GM13976 (cell line): Measurements from ENCODE around the gene OOEP.

Experiments used
- DNase-seq: peaks from one replicate; pipeline ENCODE4 v3.0.0; 2012; ENCODE audit warnings: low spot score
- in situ Hi-C: fragments of 300-500 bp; cut with MboI; formaldehyde crosslinking; loops from one replicate; pipeline ENCODE4 v1.12.0; 2022; ENCODE audit warnings: low sequenced_read_pairs, mixed read lengths, inconsistent platforms; ENCODE audit not compliant: unreplicated experiment
- TF ChIP-seq, protein P1 (sequence below): IDR thresholded peaks from 2 replicates; pipeline ENCODE4 v1.5.1; 2012; ENCODE audit warnings: borderline replicate concordance, mild to moderate bottlenecking; ENCODE audit not compliant: insufficient read depth; ENCODE audit errors: extremely low read depth, missing control alignments, control extremely low read depth

Gene OOEP

DNA sequence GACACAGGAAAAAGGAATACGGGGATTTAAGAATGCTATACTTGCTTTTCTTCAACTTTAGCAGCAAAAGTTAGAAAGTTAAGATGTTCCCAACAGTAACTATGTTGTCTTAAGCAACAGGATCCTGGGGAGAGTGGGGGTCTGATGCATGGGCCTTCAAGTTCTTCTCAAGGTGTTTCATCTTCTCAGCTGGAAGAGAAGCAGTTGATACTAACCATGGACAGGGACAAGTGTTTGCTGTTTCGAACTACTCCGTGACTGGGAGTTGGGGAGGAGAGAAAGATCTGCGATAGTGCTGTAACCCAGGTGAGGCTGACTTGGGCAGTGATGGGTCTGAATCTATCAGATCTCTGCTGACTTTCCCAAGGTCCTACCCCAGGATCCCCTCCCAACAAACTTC lies 1.0 kb downstream of the OOEP start:
- DNase-seq = no peak
- in situ Hi-C loops = no loop called here
- TF ChIP-seq, protein P1, sequence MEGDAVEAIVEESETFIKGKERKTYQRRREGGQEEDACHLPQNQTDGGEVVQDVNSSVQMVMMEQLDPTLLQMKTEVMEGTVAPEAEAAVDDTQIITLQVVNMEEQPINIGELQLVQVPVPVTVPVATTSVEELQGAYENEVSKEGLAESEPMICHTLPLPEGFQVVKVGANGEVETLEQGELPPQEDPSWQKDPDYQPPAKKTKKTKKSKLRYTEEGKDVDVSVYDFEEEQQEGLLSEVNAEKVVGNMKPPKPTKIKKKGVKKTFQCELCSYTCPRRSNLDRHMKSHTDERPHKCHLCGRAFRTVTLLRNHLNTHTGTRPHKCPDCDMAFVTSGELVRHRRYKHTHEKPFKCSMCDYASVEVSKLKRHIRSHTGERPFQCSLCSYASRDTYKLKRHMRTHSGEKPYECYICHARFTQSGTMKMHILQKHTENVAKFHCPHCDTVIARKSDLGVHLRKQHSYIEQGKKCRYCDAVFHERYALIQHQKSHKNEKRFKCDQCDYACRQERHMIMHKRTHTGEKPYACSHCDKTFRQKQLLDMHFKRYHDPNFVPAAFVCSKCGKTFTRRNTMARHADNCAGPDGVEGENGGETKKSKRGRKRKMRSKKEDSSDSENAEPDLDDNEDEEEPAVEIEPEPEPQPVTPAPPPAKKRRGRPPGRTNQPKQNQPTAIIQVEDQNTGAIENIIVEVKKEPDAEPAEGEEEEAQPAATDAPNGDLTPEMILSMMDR = no peak

DNA sequence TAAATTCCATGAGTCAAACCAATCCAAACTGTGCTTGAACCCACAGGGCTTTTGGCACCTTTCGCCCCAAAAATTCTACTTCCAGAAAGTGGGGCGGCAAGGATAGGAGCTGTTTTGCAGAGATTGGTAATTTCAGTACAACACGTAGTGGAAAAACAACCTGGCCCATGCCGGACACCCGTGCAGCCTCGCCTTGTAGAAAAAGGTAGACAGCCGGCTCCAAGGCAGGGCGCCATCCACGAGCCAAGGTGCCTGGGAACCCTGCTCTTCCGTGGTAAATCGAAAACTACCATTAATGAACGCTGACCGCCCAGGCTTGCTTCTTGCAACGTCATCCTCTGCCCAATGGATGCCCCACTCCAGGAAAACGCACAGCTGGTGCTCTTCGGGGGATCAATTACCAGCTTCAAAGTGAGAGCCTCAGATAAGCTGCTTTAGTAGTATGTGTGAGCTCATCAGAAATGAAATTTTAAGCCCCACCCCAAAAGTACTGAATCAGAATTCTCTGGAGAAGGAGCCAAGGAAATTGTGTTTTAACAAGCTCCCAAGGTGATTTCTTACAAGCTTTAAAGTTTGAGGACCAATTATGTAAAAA lies 1.8 kb downstream of the OOEP start:
- no peak for DNase-seq
- in situ Hi-C loops = no loop called here
- TF ChIP-seq, protein P1 = no peak

DNA sequence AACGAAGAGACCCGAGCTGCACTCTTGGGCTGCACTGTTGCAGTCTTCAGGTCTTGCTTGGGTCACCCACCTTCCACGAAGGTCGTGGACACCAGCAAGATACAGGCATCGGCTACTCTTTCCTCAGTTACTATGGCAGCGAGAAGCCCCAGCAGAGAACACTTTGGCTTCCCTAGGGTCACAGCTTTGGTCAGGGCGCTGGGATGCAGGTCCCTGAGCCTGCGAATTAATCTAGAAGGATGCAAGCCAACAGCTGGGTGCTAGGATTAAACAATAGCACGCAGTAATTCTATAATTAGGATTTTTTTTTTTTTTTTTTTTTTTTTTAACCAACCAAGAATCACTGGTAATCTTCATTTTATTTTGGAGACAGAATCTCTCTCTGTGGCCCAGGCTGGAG lies 5.1 kb downstream of the OOEP start:
- TF ChIP-seq, protein P1 = no peak
- no peak for DNase-seq
- in situ Hi-C loops = no loop called here

DNA sequence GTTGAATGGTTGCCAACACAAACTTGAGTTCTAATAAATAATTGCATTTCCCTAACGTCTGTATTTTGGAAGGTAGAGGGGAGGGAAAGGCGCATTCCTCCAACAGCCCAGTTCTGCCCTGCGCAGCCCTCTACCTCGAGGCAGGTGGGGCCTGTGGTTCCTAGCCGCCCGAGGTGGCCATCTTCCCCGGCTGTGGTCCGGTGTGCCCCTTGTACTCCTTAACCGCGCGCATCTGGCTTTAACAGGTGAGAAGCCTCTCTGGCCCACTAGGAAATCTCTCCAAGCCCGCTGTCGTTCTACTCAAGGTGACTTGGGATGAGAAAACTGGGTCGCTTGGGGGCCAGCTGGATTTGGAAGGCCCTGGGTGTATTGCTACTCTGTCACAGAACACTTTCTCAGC lies 5.6 kb downstream of the OOEP start:
- no peak for DNase-seq
- TF ChIP-seq, protein P1 = no peak
- in situ Hi-C loops = no loop called here

DNA sequence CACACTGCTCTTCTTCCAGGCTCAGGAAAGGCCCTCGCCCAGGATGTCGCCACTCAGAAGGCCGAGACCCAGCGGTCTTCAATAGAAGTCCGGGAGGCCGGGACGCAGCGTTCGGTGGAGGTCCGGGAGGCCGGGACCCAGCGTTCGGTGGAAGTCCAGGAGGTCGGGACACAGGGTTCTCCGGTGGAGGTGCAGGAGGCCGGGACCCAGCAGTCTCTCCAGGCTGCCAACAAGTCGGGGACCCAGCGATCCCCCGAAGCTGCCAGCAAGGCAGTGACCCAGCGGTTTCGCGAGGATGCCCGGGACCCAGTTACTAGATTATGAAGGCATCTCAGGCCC lies 6.2 kb downstream of the OOEP start:
- TF ChIP-seq, protein P1 = no peak
- in situ Hi-C loops = no loop called here
- DNase-seq = no peak

DNA sequence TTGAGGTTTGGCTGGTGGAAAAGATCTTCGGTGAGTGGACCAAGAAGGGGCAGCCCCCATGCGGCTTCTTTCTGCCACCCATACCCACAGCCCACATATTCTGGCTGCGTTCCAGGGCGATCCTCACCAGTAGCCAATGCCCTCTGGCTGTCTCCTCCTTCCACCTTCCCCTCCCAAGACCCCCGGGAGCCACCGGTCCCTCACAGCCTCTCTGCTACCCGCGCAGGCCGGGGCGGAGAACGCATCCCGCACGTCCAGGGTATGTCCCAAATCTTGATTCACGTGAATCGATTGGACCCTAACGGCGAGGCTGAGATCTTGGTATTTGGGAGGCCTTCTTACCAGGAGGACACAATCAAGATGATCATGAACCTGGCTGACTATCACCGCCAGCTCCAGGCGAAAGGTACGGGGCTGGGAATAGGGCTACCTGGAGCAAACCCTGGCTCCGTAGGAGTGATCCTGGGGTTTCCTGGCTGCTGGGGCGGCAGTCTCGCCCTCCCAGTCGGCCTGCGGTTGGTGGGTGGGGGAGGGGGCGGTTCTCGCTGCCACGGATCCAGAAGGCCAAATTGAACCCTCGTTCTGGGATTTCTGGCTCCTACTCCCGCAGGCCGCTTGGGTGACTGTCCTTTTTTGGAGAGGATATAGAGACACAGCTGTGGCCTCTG lies 6.7 kb downstream of the OOEP start:
- TF ChIP-seq, protein P1 = no peak
- no peak for DNase-seq
- in situ Hi-C loops = no loop called here

DNA sequence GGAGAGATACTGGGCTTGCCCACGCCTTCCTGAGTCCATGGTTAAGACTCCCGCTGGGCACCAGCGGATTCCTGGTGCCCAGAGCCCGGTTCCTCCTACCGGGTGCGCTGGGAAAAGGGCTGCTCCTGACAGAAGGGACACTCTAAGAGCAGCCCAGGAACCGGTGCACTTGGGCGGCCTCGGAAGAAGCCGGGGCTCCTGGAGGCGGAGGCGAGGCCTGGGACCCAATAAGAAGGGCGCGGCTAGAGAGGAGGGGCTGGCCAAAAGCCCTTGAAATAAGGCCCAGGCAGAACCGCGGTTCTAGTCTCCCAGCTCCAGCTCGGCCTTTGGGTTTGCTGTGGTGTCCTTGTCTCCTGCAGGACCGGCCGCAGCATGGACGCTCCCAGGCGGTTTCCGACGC lies 7.3 kb downstream of the OOEP start, which contains the start of gene KHDC3L:
Gene KHDC3L (plus strand): TSS at position 301 of the 400 bp plus-strand sequence. CDS start 72 bp downstream, at position 373.
- in situ Hi-C loops = no loop called here
- no peak for DNase-seq
- TF ChIP-seq, protein P1 = no peak
